ENCODE measurements around the gene DNASE1L3.
"Not testable (repeated sequence)": the region's sequence is repeated elsewhere in the genome, so short reads cannot be mapped to it uniquely, and the experiment has no call there.

Gene DNASE1L3

DNA sequence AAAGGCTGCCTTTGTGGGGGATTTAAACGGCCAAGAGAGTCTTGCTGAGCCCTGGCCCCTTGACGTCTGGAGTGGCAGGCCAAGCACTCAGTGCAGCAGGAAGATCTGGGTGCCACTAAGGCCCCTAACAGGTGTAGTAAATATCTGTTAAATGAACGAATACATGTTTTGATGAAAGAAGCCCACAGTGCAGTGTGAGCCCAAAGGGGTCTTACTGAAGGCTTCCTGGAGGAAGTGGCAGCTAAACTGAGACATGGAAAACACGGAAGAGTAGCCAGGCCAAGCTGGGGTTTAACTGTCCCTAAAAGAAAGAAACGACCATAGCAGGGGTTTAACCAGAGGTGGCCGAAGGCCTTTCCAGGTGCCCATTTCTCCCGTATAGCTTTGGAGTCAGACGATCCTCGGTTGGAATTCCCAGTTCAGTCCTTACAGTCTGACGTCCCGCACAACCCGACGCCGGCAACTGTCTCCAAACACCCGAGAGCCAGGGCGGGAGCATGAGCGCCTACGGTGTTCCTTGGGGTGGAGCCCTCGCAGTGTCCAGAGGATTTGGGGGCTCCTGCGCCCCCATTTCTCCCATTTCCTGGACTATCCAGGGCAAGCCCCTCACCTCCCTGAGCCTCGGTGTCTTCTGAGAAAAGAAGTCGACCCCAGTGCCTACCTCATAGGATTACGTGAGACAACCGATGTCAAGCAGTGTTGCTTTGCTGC is 25.9 kb upstream of the DNASE1L3 start:
- no peak for DNase-seq (ENCODE audit: low read depth)

DNA sequence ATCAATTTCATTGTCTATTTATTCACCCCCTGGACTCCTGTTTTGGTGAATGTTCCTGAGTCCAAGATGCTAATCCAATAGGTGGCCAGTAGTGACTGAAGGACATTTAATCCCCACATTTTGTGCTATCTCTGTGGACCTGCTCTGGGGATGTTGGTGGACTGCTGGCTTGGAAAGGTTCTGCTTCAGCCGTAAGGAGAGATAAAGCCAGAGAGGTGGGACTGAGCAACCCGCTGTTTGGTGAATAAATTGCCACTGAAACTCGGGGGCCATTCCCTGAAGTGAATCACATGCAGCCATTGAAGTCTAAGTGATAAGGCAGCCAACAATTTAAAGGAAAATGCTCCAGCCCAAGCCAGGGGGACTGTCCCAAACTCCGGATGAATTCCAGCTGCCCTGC is 25.2 kb upstream of the DNASE1L3 start:
- no peak for DNase-seq (ENCODE audit: low read depth)

GRCh38 chr3:58234516-58234931 is 23.8 kb upstream of the DNASE1L3 start:
- peak; percentile 23 for DNase-seq (ENCODE audit: low read depth)

- no peak for DNase-seq (ENCODE audit: low read depth)
These were observed 20.9 kb upstream of the DNASE1L3 start for GRCh38 chr3:58231666-58232065.

GRCh38 chr3:58230876-58231552 is 20.2 kb upstream of the DNASE1L3 start:
- no peak for DNase-seq (ENCODE audit: low read depth)

GRCh38 chr3:58227933-58228332 is 17.2 kb upstream of the DNASE1L3 start:
- DNase-seq (ENCODE audit: low read depth), result not testable (repeated sequence)

- DNase-seq (ENCODE audit: low read depth), result no peak
These were observed 13.1 kb upstream of the DNASE1L3 start for GRCh38 chr3:58223855-58224254.

DNA sequence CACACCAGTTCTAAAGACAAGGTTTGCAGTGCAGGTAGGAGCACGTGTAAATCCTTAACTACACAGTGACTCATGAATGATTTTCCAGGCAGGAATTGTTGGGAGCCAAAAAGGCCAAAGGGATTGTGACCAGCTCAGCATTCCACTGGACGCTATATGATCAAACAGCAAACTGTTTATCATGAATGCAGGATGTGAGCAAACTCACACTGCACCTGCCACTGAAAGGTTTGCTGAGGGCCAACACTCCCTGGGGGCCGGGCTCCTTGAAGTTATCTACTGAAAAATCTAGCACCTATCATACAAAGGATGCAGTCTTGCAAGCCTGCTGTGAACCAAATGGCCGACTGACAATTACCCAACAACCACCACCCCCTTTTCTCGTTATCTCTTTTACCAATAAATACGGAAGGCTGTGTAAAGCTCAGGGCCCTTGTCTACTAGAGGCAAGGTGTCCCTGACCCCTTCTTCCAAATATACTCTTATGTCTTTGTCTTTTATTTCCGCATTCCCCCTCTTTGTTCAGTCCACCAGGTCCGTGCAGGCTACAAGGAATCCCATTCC is 11.5 kb upstream of the DNASE1L3 start:
- DNase-seq (ENCODE audit: low read depth), result no peak

GRCh38 chr3:58218904-58219303 is 8.1 kb upstream of the DNASE1L3 start:
- DNase-seq (ENCODE audit: low read depth), result no peak

GRCh38 chr3:58217209-58217811 is 6.5 kb upstream of the DNASE1L3 start:
- peak; percentile 62 for DNase-seq (ENCODE audit: low read depth)

GRCh38 chr3:58216496-58217195 is 5.9 kb upstream of the DNASE1L3 start:
- no peak for DNase-seq (ENCODE audit: low read depth)

DNA sequence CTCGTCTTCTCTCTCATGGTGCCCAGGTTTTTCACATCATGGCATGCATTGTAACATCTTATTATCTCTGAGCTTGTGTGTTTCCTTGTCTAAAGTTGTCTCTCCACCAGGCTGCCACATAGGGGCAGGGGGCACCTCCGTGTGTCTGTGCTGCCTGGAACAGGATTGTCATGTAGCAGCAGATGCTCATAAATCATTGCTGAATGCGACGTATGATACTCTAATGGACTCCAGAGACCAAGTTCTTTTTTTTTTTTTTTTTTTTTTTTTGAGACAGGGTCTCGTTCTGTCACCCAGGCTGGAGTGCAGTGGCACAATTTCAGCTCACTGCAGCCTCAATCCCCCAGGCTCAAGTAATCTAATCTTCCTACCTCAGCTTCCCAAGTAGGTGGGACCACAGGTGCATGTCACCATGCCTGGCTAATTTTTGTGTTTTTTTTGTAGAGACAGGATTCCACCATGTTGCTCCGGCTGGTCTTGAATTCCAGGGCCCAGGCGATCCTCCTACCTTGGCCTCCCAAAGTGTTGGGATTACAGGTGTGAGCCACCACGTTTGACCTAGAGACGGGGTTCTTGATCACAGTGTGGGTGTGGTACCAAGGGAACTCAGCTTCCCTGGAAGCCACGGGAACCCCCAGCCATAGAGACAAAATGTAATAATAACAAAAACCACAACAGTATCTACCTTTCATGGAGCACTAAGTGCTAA is 4.7 kb upstream of the DNASE1L3 start:
- DNase-seq (ENCODE audit: low read depth), result no peak

GRCh38 chr3:58214484-58215316 is 3.9 kb upstream of the DNASE1L3 start:
- DNase-seq (ENCODE audit: low read depth), result no peak

GRCh38 chr3:58209933-58210332 is 839 bp downstream of the DNASE1L3 start:
- DNase-seq (ENCODE audit: low read depth), result no peak

- DNase-seq (ENCODE audit: low read depth), result no peak
These were observed 2.8 kb downstream of the DNASE1L3 start for GRCh38 chr3:58207954-58208353.

DNA sequence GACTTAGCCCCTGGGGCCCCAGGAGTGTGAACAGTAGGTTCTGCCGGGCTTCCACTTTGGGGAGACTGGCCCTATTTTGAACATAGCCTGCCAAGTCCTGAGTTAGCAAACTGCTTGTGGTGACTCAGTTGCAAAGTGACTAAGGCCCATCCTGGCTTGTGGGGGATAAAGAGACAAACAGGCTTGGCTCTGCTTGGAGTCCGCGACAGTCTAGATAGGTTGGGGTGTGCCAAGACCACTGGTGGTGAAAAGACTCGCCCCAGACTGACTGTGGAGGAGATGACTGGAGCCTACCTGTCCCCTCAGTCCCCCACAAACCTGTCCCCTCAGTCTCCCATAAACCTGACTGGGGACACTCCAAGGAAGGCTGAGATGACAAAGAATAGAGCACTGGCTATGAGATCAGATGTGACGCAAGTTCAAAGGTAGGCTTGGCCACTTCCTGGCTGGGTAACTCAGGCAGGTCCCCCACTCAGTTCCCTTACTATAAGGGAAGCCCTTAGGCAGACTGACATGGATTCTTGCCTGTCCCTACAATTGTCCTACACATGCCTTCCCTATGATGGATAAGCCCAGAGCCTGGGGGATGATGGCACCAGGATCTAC is 4.3 kb downstream of the DNASE1L3 start:
- no peak for DNase-seq (ENCODE audit: low read depth)

- no peak for DNase-seq (ENCODE audit: low read depth)
These were observed 4.8 kb downstream of the DNASE1L3 start for GRCh38 chr3:58205981-58206380.

DNA sequence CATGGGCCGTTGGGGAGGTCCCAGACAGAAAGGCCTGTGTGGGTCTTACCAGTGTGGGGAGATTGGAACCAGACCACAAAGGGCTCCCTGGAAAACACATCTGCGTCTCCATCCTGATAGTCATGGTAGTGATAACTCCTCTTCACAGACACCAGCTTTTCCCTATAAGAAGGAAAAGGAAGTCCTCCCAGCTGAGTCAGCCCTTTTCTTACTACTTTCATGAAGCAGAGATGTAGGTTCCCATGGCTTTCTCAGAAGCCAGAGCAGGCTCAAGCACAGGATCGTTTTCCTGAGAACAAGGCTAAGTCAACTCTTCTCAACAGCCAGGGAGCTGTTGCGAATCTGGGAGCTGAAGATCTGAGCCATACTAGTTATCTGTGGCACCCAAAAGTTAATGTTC is 6.1 kb downstream of the DNASE1L3 start:
- DNase-seq (ENCODE audit: low read depth), result no peak

DNA sequence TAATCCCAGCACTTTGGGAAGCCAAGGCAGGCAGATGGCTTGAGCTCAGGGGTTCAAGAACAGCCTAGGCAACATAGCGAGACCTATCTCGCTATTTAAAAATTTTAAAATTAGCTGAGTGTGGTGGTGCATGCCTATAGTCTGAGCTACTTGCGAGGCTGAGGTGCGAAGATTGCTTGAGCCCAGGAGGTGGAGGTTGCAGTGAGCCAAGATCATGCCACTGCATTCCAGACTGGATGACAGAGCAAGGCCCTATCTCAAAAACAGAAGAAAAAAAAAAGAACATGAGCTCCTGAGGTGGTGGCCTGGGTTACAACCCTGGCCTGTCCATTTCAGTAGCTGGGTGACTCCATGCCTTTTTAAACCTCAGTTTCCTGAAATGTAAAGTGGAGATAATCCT is 7.2 kb downstream of the DNASE1L3 start:
- DNase-seq (ENCODE audit: low read depth), result no peak

DNA sequence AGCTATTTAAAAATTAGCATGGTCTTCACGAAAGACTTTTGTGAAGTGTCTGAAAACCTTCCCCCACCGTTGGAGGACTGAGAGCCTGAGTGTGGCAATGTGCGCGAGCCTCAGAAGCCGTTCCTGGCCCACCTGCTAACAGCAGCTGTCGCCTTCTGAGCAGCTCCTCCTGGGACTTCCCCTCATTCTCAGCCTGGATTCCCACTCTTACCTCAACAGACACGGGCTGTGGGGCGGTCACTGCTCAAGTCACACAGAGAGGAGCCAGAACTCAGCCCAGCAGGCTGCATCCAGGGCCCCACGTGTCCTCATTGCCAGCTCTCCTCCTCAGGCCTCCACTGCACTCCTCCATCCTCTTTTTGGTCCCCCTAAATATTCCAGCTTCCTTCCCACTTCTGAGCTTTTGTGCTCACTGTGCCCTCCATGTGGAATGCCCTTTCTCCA is 7.8 kb downstream of the DNASE1L3 start:
- no peak for DNase-seq (ENCODE audit: low read depth)
